Stomach smooth muscle (tissue), 2 donors: ENCODE data around the gene ACOX1.

ENCODE experiments used
- H3K27ac ChIP-seq: one replicate; pipeline ENCODE4 v1.7.0; 2013; ENCODE audit warnings: mild to moderate bottlenecking, low read length, inconsistent platforms
- H3K27me3 ChIP-seq, 2 donors: one replicate each; pipeline ENCODE4 v1.7.0; 2013; ENCODE audit warnings: low read length in 2 of 2; ENCODE audit not compliant: insufficient read depth in 2 of 2, control insufficient read depth in 1 of 2
- H3K36me3 ChIP-seq, 2 donors: one replicate each; pipeline ENCODE4 v1.7.0; 2013; ENCODE audit warnings: low read length in 2 of 2; ENCODE audit not compliant: control insufficient read depth in 2 of 2, insufficient read depth in 2 of 2
- H3K4me1 ChIP-seq: one replicate; pipeline ENCODE4 v1.7.0; 2013; ENCODE audit warnings: low read length; ENCODE audit not compliant: control insufficient read depth, insufficient read depth
- H3K4me3 ChIP-seq, 2 donors: one replicate each; pipeline ENCODE4 v1.7.0; 2013; ENCODE audit warnings: low read length in 2 of 2
- H3K9ac ChIP-seq, 2 donors: one replicate each; pipeline ENCODE4 v1.7.0; 2013; ENCODE audit warnings: low read length in 2 of 2, mild to moderate bottlenecking in 1 of 2
- H3K9me3 ChIP-seq, 2 donors: one replicate each; pipeline ENCODE4 v1.7.0; 2013; ENCODE audit warnings: low read length in 2 of 2; ENCODE audit not compliant: control insufficient read depth in 2 of 2
- donor health status: healthy.
- donor health status: Pancreatic carcinoma.

The ACOX1 gene

GRCh38 chr17:76007850-76008165 lies 28.8 kb upstream of the ACOX1 start:
- H3K36me3 ChIP-seq = no peaks in the 10 kb centered on the region

DNA sequence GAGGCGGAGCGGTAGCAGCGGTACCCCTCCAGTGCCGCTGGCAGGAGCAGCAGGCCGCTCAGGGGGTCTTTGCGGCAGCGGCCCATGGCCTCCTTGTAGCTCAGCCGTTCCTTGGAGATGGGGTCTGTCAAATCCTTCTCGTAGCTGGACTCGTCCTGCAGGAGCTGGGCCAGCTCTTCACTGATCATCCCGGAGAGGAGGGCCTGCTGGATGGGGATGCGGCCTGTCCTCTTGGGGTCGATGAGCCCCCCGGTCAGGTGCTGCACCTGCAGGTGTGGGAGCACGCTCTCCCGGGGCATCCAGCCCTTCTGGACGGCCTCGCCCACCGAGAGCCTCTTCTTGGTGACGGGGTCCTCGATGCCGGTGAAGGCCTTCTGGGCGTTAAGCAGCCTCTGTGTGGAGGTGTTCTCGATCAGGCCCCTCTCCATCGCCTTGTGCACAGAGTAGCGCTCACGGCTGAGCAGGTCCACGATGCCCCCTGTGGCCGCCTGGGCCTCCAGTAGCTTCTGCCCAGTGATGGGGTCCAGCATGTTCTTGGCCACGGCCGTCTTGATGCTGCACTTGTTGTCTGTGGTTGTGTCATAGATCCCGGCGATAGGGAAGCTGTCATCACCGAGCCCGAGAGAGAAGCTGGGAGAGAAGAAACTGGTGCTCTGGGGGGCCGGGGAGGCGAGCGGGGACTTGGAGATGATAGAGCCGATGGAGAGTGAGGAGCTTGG lies 28.3 kb upstream of the ACOX1 start:
- no peak overlapping the region for H3K9ac ChIP-seq
- no peak overlapping the region for H3K4me3 ChIP-seq
- H3K27ac ChIP-seq = no peak overlapping the region
- peaks cover 2% of the 10 kb centered on the region for H3K4me1 ChIP-seq
- H3K36me3 ChIP-seq = peaks cover 0 to 1% of the 10 kb centered on the region in 2 donors
- no peaks in the 10 kb centered on the region for H3K27me3 ChIP-seq
- no peaks in the 10 kb centered on the region for H3K9me3 ChIP-seq

More at GRCh38 chr17:76007850-76008165, 28.8 kb upstream of the ACOX1 start:
- Histone ChIP-seq H3K9me3 (no peaks in the 10 kb centered on the region), H3K9ac (no peak overlapping the region), H3K4me3 (no peak overlapping the region), H3K27ac (no peak overlapping the region), H3K27me3 (no peaks in the 10 kb centered on the region), H3K4me1 (peaks cover 2% of the 10 kb centered on the region)

DNA sequence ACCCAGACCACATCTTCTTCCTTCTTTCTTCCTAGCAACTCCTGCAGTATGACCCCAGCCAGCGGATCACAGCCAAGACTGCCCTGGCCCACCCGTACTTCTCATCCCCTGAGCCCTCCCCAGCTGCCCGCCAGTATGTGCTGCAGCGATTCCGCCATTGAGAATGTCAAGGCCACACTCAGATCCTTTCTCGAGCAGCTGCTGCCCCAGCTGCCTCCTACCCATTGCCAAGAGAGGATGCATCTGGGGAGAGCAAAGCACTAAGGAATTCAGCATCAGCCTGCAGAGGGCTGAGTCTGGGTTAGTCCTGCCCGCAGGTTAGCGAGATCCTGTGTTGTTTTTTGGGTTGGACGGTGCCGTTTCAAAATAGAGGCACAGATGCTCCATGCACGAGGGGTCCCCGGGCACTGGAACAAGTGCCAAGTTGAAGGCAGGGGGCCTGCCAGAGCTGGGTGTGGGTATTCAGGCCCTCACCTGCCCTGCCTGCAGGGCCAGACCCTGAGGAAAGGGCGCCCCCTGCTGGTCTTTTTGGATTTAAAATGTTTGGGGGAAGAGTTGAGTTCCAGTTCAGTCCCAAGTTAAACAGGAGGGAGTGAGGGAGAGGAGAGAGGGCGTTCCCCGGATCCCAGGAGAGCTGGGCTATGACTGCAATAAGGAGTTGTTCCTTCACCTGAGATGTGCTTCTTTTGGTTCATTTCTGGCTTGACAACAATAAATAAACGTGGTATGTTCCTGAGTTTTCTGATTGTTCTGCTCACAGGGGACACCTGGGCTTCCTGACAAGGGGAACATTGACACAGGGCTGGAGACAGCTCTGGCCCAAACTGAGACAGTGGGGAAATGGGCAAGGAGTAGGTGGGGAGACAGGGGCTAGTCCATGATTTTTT lies 26.5 kb upstream of the ACOX1 start:
- Histone ChIP-seq H3K9me3 (no peaks in the 10 kb centered on the region), H3K27me3 (no peaks in the 10 kb centered on the region), H3K9ac (no peak overlapping the region), H3K36me3 (peaks cover 0 to 4% of the 10 kb centered on the region in 2 donors), H3K27ac (no peak overlapping the region), H3K4me3 (no peak overlapping the region), H3K4me1 (peaks cover 2% of the 10 kb centered on the region)

DNA sequence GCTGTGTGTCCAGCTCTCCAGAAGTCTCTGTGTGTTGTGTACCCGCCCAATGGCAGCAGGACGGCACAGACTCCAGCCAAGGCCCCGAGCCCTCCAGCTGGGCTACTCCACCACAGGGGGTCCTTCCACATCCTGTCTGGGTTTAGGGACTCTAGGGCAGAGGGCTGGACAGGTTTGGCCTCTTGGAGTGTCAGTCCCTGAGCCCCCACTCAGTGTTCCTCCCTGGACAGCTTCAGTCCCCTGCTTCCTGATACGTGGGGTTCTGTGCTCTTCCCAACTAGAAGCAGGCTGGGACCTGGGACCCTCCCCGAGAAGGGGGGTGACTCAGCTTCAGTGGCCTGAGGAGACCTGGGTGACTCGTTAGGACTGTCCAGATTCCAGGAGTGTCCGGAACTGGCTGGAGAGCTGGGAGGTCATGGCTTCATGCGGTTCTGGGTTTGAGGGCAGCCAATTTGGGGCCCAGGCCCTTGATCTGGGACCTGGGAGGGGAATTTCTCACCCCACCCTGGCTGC lies 25.8 kb upstream of the ACOX1 start:
- H3K9ac ChIP-seq = no peak overlapping the region
- H3K27ac ChIP-seq = no peak overlapping the region
- H3K36me3 ChIP-seq = peaks cover 0 to 4% of the 10 kb centered on the region in 2 donors
- peaks cover 2% of the 10 kb centered on the region for H3K4me1 ChIP-seq
- H3K27me3 ChIP-seq = no peaks in the 10 kb centered on the region
- H3K4me3 ChIP-seq = no peak overlapping the region
- H3K9me3 ChIP-seq = no peaks in the 10 kb centered on the region

GRCh38 chr17:76003915-76004314 lies 24.9 kb upstream of the ACOX1 start:
- H3K27me3 ChIP-seq = no peaks in the 10 kb centered on the region
- peaks cover 0 to 4% of the 10 kb centered on the region in 2 donors for H3K36me3 ChIP-seq
- H3K4me1 ChIP-seq = peaks cover 2% of the 10 kb centered on the region
- no peak overlapping the region for H3K4me3 ChIP-seq
- H3K9me3 ChIP-seq = no peaks in the 10 kb centered on the region
- no peak overlapping the region for H3K9ac ChIP-seq
- no peak overlapping the region for H3K27ac ChIP-seq

DNA sequence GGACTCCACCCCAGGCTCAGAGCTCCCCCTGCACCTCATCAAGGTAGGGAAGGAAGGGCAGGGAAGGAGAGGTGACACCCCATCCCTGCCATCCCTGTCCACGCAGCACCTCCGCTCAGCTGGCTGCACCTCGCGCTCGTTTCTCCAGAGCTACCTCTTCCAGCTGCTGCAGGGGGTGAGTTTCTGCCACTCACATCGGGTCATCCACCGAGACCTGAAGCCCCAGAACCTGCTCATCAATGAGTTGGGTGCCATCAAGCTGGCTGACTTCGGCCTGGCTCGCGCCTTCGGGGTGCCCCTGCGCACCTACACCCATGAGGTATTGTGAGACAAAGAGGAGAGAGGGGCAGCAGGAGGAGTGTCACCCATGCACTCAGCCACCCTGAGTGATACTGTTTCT lies 23.1 kb upstream of the ACOX1 start:
- no peak overlapping the region for H3K27ac ChIP-seq
- H3K27me3 ChIP-seq = no peaks in the 10 kb centered on the region
- H3K4me1 ChIP-seq = peaks cover 2% of the 10 kb centered on the region
- H3K36me3 ChIP-seq = peaks cover 0 to 4% of the 10 kb centered on the region in 2 donors
- no peak overlapping the region for H3K9ac ChIP-seq
- no peak overlapping the region for H3K4me3 ChIP-seq
- no peaks in the 10 kb centered on the region for H3K9me3 ChIP-seq

DNA sequence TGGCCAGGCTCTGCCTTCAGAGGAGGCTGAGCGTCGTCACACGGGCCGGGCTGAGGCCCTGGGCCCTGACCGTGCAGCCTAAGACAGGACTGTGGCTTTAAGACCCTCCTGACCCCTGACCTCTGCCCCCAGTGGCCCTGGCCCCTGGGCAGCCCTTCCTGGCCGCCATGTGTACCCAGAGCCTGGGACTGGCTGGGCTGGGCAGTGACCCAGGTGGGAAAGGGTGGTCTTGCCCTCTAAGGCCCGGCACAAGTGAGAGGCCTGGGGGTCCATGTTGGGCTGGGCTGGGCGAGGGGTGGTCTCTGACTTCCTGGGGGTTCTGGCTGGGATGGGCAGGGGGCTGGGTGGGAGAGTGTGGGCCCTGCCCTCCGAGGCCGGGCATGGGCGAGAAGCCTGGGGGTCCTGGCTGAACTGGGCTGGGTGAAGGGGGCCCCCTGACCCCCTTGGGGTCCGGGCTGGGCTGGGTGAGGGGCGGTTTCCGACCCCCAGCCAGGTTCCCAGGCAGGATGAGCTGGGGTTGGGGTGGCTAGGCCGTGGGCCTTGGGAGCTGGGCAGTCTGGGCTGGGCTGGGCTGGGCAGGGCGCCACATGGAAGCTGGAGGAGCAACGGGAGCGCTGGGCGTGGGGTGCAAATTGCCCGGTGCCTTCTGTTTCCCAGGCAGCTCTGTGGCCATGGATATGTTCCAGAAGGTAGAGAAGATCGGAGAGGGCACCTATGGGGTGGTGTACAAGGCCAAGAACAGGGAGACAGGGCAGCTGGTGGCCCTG lies 22.0 kb upstream of the ACOX1 start, which contains the start of gene CDK3:
Gene CDK3, plus strand, starts transcription at position 101 of the 767 bp plus-strand sequence. Its CDS starts 571 bp downstream, at position 672.
- Histone ChIP-seq H3K27ac (no peak within 1 kb of the TSS), H3K9me3 (no peaks in the 10 kb centered on the region), H3K4me3 (no peak within 1 kb of the TSS), H3K4me1 (peaks cover 2% of the 10 kb centered on the region), H3K36me3 (peaks cover 0 to 4% of the 10 kb centered on the region in 2 donors), H3K27me3 (no peaks in the 10 kb centered on the region), H3K9ac (no peak within 1 kb of the TSS)

- H3K4me1 ChIP-seq = no peaks in the 10 kb centered on the region
Measured at GRCh38 chr17:76000016-76000754, 21.2 kb upstream of the ACOX1 start.

DNA sequence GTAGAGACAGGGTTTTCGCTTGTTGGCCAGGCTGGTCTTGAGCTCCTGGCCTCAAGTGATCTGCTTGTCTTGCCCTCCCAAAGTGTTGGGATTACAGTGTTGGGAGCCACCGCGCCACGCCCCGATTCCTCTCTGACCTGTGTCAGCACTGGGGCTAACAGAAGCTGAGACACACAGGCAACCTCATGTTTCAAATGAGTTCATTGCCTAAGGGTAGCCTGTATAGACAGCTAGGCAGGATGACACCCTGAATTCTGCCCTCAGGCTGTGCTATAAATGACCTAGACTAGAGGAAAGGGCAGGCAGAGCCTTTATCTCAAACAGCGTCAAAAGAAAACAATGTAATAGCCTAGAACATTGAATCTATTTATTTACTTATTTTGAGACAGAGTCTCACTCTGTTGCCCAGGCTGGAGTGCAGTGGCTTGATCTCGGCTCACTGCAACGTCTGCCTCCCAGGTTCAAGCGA lies 19.4 kb upstream of the ACOX1 start:
- Histone ChIP-seq H3K27me3 (no peaks in the 10 kb centered on the region), H3K4me1 (no peaks in the 10 kb centered on the region), H3K27ac (no peak overlapping the region), H3K9me3 (no peaks in the 10 kb centered on the region), H3K36me3 (peaks cover 3 to 4% of the 10 kb centered on the region in 2 donors), H3K4me3 (no peak overlapping the region), H3K9ac (no peak overlapping the region)

More at GRCh38 chr17:76000016-76000754, 21.2 kb upstream of the ACOX1 start:
- H3K27ac ChIP-seq = no peak overlapping the region
- H3K27me3 ChIP-seq = no peaks in the 10 kb centered on the region
- H3K9ac ChIP-seq = no peak overlapping the region
- H3K36me3 ChIP-seq = peaks cover 3 to 4% of the 10 kb centered on the region in 2 donors
- H3K4me3 ChIP-seq = no peak overlapping the region
- H3K9me3 ChIP-seq = no peaks in the 10 kb centered on the region
